MCF 10A (cell line): Measurements from ENCODE around the gene AXIN2. TPM values are rescaled to one million over a fixed set of nuclear protein-coding genes. Genes with fewer than 3 reads are reported as not detected.

Experiments
- BruUV-seq: library from RNA; stranded (reverse); fragments of 400-500 nt; replicated peaks from 2 replicates; lab custom pipeline; 2021; lab: Mats Ljungman, UMichigan
- CTCF ChIA-PET: fragments of 300-600 bp; sonication (Branson Sonifier 250); formaldehyde crosslinking; extraction: SDS; loops from one replicate; lab custom pipeline; 2021; ENCODE audit warnings: antibody characterized with exemption, inconsistent platforms; lab: Yijun Ruan, JAX
- POLR2A ChIA-PET: fragments of 300-600, 350-650 bp; sonication (Branson Sonifier 250); formaldehyde crosslinking; extraction: SDS; loops from one replicate; lab custom pipeline; 2020; ENCODE audit warnings: antibody characterized with exemption, inconsistent platforms; lab: Yijun Ruan, JAX
- DNase-seq: peaks from one replicate; pipeline ENCODE4 v3.0.0-alpha.2; 2018; ENCODE audit not compliant: unreplicated experiment
- H3K27ac Mint-ChIP-seq: one replicate; pipeline ENCODE4 v1.8.0; 2022; ENCODE audit warnings: mild to moderate bottlenecking, low read depth, mixed read lengths; ENCODE audit not compliant: unreplicated experiment
- H3K27me3 Mint-ChIP-seq: one replicate; pipeline ENCODE4 v1.8.0; 2022; ENCODE audit warnings: mixed read lengths; ENCODE audit not compliant: insufficient read depth, unreplicated experiment
- H3K36me3 Mint-ChIP-seq: one replicate; pipeline ENCODE4 v1.8.0; 2022; ENCODE audit warnings: mild to moderate bottlenecking, moderate library complexity, mixed read lengths; ENCODE audit not compliant: insufficient read depth, unreplicated experiment
- H3K4me1 Mint-ChIP-seq: one replicate; pipeline ENCODE4 v1.8.0; 2022; ENCODE audit warnings: mixed read lengths; ENCODE audit not compliant: insufficient read depth, unreplicated experiment
- H3K4me3 Mint-ChIP-seq: one replicate; pipeline ENCODE4 v1.8.0; 2022; ENCODE audit warnings: mild to moderate bottlenecking, moderate library complexity, mixed read lengths; ENCODE audit not compliant: unreplicated experiment
- H3K9me3 Mint-ChIP-seq: one replicate; pipeline ENCODE4 v1.8.0; 2022; ENCODE audit warnings: mixed read lengths; ENCODE audit not compliant: unreplicated experiment
- intact Hi-C: fragments of 100-400 bp; cut with micrococcal nuclease; formaldehyde crosslinking; loops from 2 replicates; pipeline ENCODE4 v1.14.1; 2022
- total RNA-seq: library from RNA; stranded (reverse); gene quantifications from 2 replicates; pipeline ENCODE4 v1.2.3, GENCODE V29; 2022
- TF ChIP-seq, protein P1 (sequence below): fragments of 200-600 bp; IDR thresholded peaks from one replicate; pipeline ENCODE4 v1.8.0; 2022; ENCODE audit warnings: antibody characterized with exemption, mild to moderate bottlenecking; ENCODE audit not compliant: unreplicated experiment

AXIN2 gene
- total RNA-seq, 1 experiment from 2014 or later, result 0.16 TPM

GRCh38 chr17:65530523-65531255 is 30.8 kb downstream of the AXIN2 start:
- Mint-ChIP-seq H3K9me3 (no peaks in the 10 kb centered on the region), H3K27ac (no peak overlapping the region), H3K4me1 (no peaks in the 10 kb centered on the region), H3K4me3 (no peak overlapping the region), H3K36me3 (no peaks in the 10 kb centered on the region), H3K27me3 (no peaks in the 10 kb centered on the region)
- ChIA-PET POLR2A (interaction anchor here (0.6 to 1.1 kb wide), 3 partner anchors 261 to 317 kb away, joined by 3 to 4 read pairs (median 3); no protein-coding TSS in a partner anchor), CTCF (interaction anchor here (0.6 kb wide), 1 partner anchor 926 kb away, joined by 3 read pairs; no protein-coding TSS in a partner anchor)
- TF ChIP-seq, protein P1, sequence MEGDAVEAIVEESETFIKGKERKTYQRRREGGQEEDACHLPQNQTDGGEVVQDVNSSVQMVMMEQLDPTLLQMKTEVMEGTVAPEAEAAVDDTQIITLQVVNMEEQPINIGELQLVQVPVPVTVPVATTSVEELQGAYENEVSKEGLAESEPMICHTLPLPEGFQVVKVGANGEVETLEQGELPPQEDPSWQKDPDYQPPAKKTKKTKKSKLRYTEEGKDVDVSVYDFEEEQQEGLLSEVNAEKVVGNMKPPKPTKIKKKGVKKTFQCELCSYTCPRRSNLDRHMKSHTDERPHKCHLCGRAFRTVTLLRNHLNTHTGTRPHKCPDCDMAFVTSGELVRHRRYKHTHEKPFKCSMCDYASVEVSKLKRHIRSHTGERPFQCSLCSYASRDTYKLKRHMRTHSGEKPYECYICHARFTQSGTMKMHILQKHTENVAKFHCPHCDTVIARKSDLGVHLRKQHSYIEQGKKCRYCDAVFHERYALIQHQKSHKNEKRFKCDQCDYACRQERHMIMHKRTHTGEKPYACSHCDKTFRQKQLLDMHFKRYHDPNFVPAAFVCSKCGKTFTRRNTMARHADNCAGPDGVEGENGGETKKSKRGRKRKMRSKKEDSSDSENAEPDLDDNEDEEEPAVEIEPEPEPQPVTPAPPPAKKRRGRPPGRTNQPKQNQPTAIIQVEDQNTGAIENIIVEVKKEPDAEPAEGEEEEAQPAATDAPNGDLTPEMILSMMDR, result no peak
- intact Hi-C loops, result no loop called here
- DNase-seq, result no peak
- no TSS peak for BruUV-seq

GRCh38 chr17:65529761-65530522 is 31.5 kb downstream of the AXIN2 start:
- intact Hi-C loops, result no loop called here
- H3K27me3 Mint-ChIP-seq, result no peaks in the 10 kb centered on the region
- H3K9me3 Mint-ChIP-seq, result no peaks in the 10 kb centered on the region
- no peaks in the 10 kb centered on the region for H3K36me3 Mint-ChIP-seq
- ChIA-PET CTCF (no interaction called here), POLR2A (interaction anchor here (0.6 to 0.7 kb wide), 2 partner anchors 318 to 457 kb away, joined by 3 to 4 read pairs; no protein-coding TSS in a partner anchor)
- H3K4me3 Mint-ChIP-seq, result no peak overlapping the region
- no TSS peak for BruUV-seq
- no peak overlapping the region for H3K27ac Mint-ChIP-seq
- no peaks in the 10 kb centered on the region for H3K4me1 Mint-ChIP-seq
- no peak for DNase-seq
- TF ChIP-seq, protein P1, result no peak

GRCh38 chr17:65529040-65529633 is 32.3 kb downstream of the AXIN2 start:
- intact Hi-C loops, result no loop called here
- ChIA-PET CTCF (no interaction called here), POLR2A (no interaction called here)
- DNase-seq, result no peak
- Mint-ChIP-seq H3K27me3 (no peaks in the 10 kb centered on the region), H3K9me3 (no peaks in the 10 kb centered on the region), H3K36me3 (peaks cover 3% of the 10 kb centered on the region), H3K27ac (no peak overlapping the region), H3K4me3 (no peak overlapping the region), H3K4me1 (no peaks in the 10 kb centered on the region)
- TF ChIP-seq, protein P1, result no peak
- BruUV-seq, result no TSS peak
